ENCODE data around the gene NFIB. TPM values are rescaled to one million over a fixed set of nuclear protein-coding genes. Genes with fewer than 3 reads are reported as not detected.

The NFIB gene
- total and polyA plus RNA-seq, 2 of the 13 experiments (the other 11 are each of a cell fraction or from before 2014, with no cell fraction given): 0.98 to 4.6 TPM

GRCh38 chr9:14351221-14351836 lies 37.4 kb upstream of the NFIB start:
- intact Hi-C loops (cut with micrococcal nuclease; ENCODE audit: unreplicated experiment): no loop called here
- no peaks in the 10 kb centered on the region; the same call in 1 of the 2 replicates for H4K20me1 ChIP-seq (ENCODE audit: insufficient read depth, low read length)
- TF ChIP-seq BCL3 (CRISPR knock-in tag; IDR thresholded peaks at IDR 0.05) (no peak), ATF2 (CRISPR knock-in tag; IDR thresholded peaks at IDR 0.05) (no peak), SATB2 (CRISPR knock-in tag; IDR thresholded peaks at IDR 0.05) (no peak), ZNF337 (CRISPR knock-in tag; IDR thresholded peaks at IDR 0.05; ENCODE audit: borderline replicate concordance, low read depth) (no peak)
- ChIA-PET POLR2A (no interaction called here), CTCF (ENCODE audit: low intra/inter-chr PET ratio, low total read pairs) (no interaction called here)
- ATAC-seq: no peak
- in situ Hi-C loops (cut with HindIII; ENCODE audit: extremely low pct_ligation_motif_present, low pct_unique_long_range_greater_than_20kb): loop anchor here (5.0 to 25.0 kb wide), 5 partner anchors 284 to 1314 kb away; no protein-coding TSS in a partner anchor
- H3K4me1 ChIP-seq (ENCODE audit: insufficient read depth, low read length): peaks cover 27% of the 10 kb centered on the region
- H3K27me3 ChIP-seq (ENCODE audit: control insufficient read depth in 1 of 2, insufficient read depth in 2 of 2, low read length in 2 of 2): peaks cover 0 to 67% of the 10 kb centered on the region in 2 experiments; a peak in 4 of 5 replicates
- H3K4me3 ChIP-seq (replicated peaks in 1 of 3; ENCODE audit: insufficient read depth in 1 of 3, low read depth in 2 of 3, low read length in 3 of 3): no peak overlapping the region
- no peak for DNase-seq (ENCODE audit: low spot score)
- no peak overlapping the region for H3K27ac ChIP-seq (ENCODE audit: extremely low read length, insufficient read depth, low read length)
- H3K9me3 ChIP-seq (ENCODE audit: low read length): no peaks in the 10 kb centered on the region
- H3K4me2 ChIP-seq (ENCODE audit: low read depth, low read length): no peak overlapping the region
- no peak overlapping the region for H3K9ac ChIP-seq (ENCODE audit: insufficient read depth, low read depth, low read length)
- BruUV-seq (replicated peaks): no TSS peak
- FAIRE-seq: no peak
- H2AFZ ChIP-seq (ENCODE audit: low read length): no peak overlapping the region
- H3K79me2 ChIP-seq (ENCODE audit: insufficient read depth, low read length): no peaks in the 10 kb centered on the region
- no peaks in the 10 kb centered on the region for H3K36me3 ChIP-seq (replicated peaks in 1 of 2; ENCODE audit: control insufficient read depth in 1 of 2, insufficient read depth in 2 of 2, low read length in 2 of 2)
- WGBS (ENCODE audit: low lambda C conversion rate): 36% methylated on average over 2 of the region's 5 CpGs

- POLR2A ChIA-PET: no interaction called here
Observed at GRCh38 chr9:14350754-14351153, 36.8 kb upstream of the NFIB start.

More at GRCh38 chr9:14350754-14351153, 36.8 kb upstream of the NFIB start:
- H3K4me1 ChIP-seq (ENCODE audit: insufficient read depth, low read length): peaks cover 27% of the 10 kb centered on the region
- TF ChIP-seq SNAPC5 (CRISPR knock-in tag; IDR thresholded peaks at IDR 0.05; ENCODE audit: borderline replicate concordance): no peak
- 42% methylated on average over 10 of the region's 11 CpGs for WGBS (ENCODE audit: low lambda C conversion rate)
- no peak overlapping the region for H3K4me2 ChIP-seq (ENCODE audit: low read depth, low read length)
- H3K9me3 ChIP-seq (ENCODE audit: low read length): no peaks in the 10 kb centered on the region
- H2AFZ ChIP-seq (ENCODE audit: low read length): no peak overlapping the region
- no peak overlapping the region for H3K9ac ChIP-seq (ENCODE audit: insufficient read depth, low read depth, low read length)
- FAIRE-seq (no peak), DNase-seq (ENCODE audit: low spot score) (no peak), ATAC-seq (no peak)
- H3K36me3 ChIP-seq (replicated peaks in 1 of 2; ENCODE audit: control insufficient read depth in 1 of 2, insufficient read depth in 2 of 2, low read length in 2 of 2): no peaks in the 10 kb centered on the region
- BruUV-seq (replicated peaks): no TSS peak
- no peak overlapping the region for H3K4me3 ChIP-seq (replicated peaks in 1 of 3; ENCODE audit: insufficient read depth in 1 of 3, low read depth in 2 of 3, low read length in 3 of 3)
- in situ Hi-C loops (cut with HindIII; ENCODE audit: extremely low pct_ligation_motif_present, low pct_unique_long_range_greater_than_20kb) (loop anchor here (5.0 to 25.0 kb wide), 5 partner anchors 283 to 1313 kb away; no protein-coding TSS in a partner anchor), intact Hi-C loops (cut with micrococcal nuclease; ENCODE audit: unreplicated experiment) (no loop called here)
- no peaks in the 10 kb centered on the region; the same call in 1 of the 2 replicates for H4K20me1 ChIP-seq (ENCODE audit: insufficient read depth, low read length)
- no peaks in the 10 kb centered on the region for H3K79me2 ChIP-seq (ENCODE audit: insufficient read depth, low read length)
- CTCF ChIA-PET (ENCODE audit: low intra/inter-chr PET ratio, low total read pairs): no interaction called here
- H3K27me3 ChIP-seq (ENCODE audit: control insufficient read depth in 1 of 2, insufficient read depth in 2 of 2, low read length in 2 of 2): peaks cover 0 to 73% of the 10 kb centered on the region in 2 experiments; a peak in 4 of 5 replicates
- no peak overlapping the region for H3K27ac ChIP-seq (ENCODE audit: extremely low read length, insufficient read depth, low read length)

Measured in HepG2 (cell line).